Ovary (tissue), 3 donors: ENCODE measurements around the gene PER2.

Source experiments
- CTCF ChIP-seq, 3 donors: fragments of 450-650 bp in 2 of 3; fragments of 200-600 bp in 1 of 3; IDR thresholded peaks; one replicate each; pipeline versions ENCODE4 v1.5.1 to v1.8.0; 2016 to 2022; ENCODE audit warnings: antibody characterized with exemption in 3 of 3, mild to moderate bottlenecking in 1 of 3
- EP300 ChIP-seq: sonication (generic); formaldehyde crosslinking; IDR thresholded peaks from one replicate; pipeline ENCODE4 v1.6.1; 2017; ENCODE audit warnings: antibody characterized with exemption
- POLR2A ChIP-seq: fragments of 450-650 bp; IDR thresholded peaks from one replicate; pipeline ENCODE4 v1.6.1; 2017; ENCODE audit warnings: antibody characterized with exemption, mild to moderate bottlenecking, moderate library complexity
- donor health status: DM: no; HTN: no; CAD: no.

- TF ChIP-seq CTCF (IDR thresholded peaks at IDR 0.05) = no peak
- no peak for TF ChIP-seq POLR2A
- TF ChIP-seq EP300 = no peak
These were observed 43.5 kb upstream of the PER2 start for GRCh38 chr2:238331916-238332315.
